K562 (cell line): Measurements from ENCODE around the gene E2F3. TPM values are rescaled to one million over a fixed set of nuclear protein-coding genes. Genes with fewer than 3 reads are reported as not detected.

Experiments used
- ATF7 ChIP-seq: fragments of 450-650 bp; IDR thresholded peaks from 2 replicates; pipeline ENCODE4 v1.7.1; 2014; ENCODE audit warnings: mild to moderate bottlenecking, moderate library complexity
- CBX1 ChIP-seq: sonication (generic); IDR thresholded peaks from 2 replicates; pipeline ENCODE4 v1.6.1; 2016; ENCODE audit warnings: antibody characterized with exemption, low read depth, mild to moderate bottlenecking
- CTCF ChIP-seq, 3 experiments: IDR thresholded peaks in 2 of 3; conservative IDR thresholded peaks in 1 of 3; 2 replicates each; pipeline ENCODE4 v1.5.1; 2011 to 2012; ENCODE audit warnings: low read length in 3 of 3, mild to moderate bottlenecking in 3 of 3, control low read depth in 2 of 3, improper control_type of control experiment in 1 of 3, inconsistent platforms in 1 of 3, low read depth in 1 of 3, mixed read lengths in 1 of 3, moderate library complexity in 1 of 3; ENCODE audit not compliant: insufficient read depth in 2 of 3
- DACH1 ChIP-seq: fragments of 450-650 bp; IDR thresholded peaks from 2 replicates; pipeline ENCODE4 v1.6.1; 2018; ENCODE audit not compliant: partially characterized antibody
- MGA ChIP-seq: fragments of 450-650 bp; IDR thresholded peaks from 2 replicates; pipeline ENCODE4 v1.6.1; 2016; ENCODE audit warnings: mild to moderate bottlenecking, moderate library complexity
- polyA plus RNA-seq, 8 experiments: library from polyadenylated mRNA; depleted of rRNA in 4 of 8; stranded (reverse) in 5 of 8; unstranded in 3 of 8; fragments of >200 nt; fragmentation: Nextera tagmentation in 2 of 8; fragmentation: Illumina TruSeq in 1 of 8; extraction: Ambion mirVana in 2 of 8; extraction: Trizol in 1 of 8; gene quantifications; 2 replicates each; pipeline versions ENCODE4 v1.2.1 to v1.2.3, GENCODE V29; 2011 to 2014; ENCODE audit warnings: inconsistent platforms in 1 of 8, missing spikeins in 1 of 8
- total RNA-seq, 7 experiments: library from RNA; depleted of rRNA in 6 of 7; stranded (reverse); fragments of >200 nt in 6 of 7; fragmentation: Illumina TruSeq in 2 of 7; extraction: Trizol in 2 of 7; gene quantifications; 2 replicates each; pipeline versions ENCODE4 v1.2.1 to v1.2.3, GENCODE V29; 2011 to 2021; ENCODE audit warnings: low replicate concordance in 1 of 7

E2F3 gene
- total and polyA plus RNA-seq, 9 of the 15 experiments (the other 6 are each of a cell fraction or from before 2014, with no cell fraction given): 11.1 to 44.7 (median 27.2) TPM

- no peak for TF ChIP-seq CTCF (IDR thresholded peaks at IDR 0.05 in 2 of 3, conservative IDR thresholded peaks at IDR 0.05 in 1 of 3; ENCODE audit: insufficient read depth in 2 of 3, low read depth in 1 of 3, low read length in 3 of 3)
- no peak for TF ChIP-seq ATF7
- TF ChIP-seq DACH1: no peak
- no peak for TF ChIP-seq CBX1
- no peak for TF ChIP-seq MGA
These were observed 75.8 kb downstream of the E2F3 start (continued) for GRCh38 chr6:20477485-20477884.
